ENCODE data around the gene CHAC1.

The CHAC1 gene

DNA sequence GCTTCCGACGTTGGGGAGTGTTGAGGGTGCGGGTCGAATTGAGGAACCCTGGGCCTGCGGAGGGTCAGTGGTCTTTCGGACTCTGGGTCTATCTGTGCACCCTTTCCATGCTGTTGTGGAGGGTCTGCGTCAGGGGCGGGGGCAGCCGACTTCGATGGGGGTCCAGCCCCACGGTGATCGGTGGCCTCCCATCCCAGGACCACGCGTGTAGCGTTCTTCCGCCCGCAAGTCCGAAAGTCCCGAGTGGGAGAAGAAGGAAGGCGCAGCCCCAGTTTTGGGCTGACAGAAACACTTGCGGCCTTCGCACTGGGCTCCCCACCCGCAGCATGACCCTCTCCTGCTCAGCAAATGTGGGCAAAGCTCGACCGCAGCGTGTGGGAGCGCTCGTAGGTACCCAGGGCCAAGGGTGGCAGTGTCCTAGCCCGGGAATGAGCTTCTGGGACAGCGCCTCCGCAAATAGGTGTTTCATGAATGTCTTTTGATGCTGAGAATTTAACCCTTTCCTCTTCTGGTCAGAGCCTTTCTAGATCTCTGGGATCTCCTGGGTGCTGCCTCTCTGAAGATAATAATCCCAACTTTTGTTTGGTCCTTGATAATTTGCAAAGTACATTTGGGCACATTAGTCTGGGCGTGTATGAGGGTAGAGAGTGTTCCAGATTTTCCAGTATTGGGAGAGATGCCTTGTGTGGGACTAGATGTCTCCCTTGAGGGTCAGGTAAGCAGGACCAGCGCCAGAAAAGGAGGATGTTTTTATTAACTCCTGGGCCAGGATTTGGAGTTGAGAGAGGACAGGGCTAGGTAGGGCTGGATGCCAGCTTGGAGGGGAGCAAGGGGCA lies 26.4 kb upstream of the CHAC1 start:
- TF ChIP-seq EZH2phosphoT487 (IDR thresholded peaks at IDR 0.05; ENCODE audit: borderline replicate concordance, low read length) = 0 out of 2 replicates have a peak, but pooled peaks have one; percentile 82
- TF ChIP-seq, protein P1, sequence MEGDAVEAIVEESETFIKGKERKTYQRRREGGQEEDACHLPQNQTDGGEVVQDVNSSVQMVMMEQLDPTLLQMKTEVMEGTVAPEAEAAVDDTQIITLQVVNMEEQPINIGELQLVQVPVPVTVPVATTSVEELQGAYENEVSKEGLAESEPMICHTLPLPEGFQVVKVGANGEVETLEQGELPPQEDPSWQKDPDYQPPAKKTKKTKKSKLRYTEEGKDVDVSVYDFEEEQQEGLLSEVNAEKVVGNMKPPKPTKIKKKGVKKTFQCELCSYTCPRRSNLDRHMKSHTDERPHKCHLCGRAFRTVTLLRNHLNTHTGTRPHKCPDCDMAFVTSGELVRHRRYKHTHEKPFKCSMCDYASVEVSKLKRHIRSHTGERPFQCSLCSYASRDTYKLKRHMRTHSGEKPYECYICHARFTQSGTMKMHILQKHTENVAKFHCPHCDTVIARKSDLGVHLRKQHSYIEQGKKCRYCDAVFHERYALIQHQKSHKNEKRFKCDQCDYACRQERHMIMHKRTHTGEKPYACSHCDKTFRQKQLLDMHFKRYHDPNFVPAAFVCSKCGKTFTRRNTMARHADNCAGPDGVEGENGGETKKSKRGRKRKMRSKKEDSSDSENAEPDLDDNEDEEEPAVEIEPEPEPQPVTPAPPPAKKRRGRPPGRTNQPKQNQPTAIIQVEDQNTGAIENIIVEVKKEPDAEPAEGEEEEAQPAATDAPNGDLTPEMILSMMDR (IDR thresholded peaks at IDR 0.05; ENCODE audit: low read depth, low read length, poor library complexity, severe bottlenecking) = no peak
- H3K9me2 ChIP-seq (replicated peaks; ENCODE audit: control insufficient read depth, low read length) = no peaks in the 10 kb centered on the region
- H3K79me2 ChIP-seq (ENCODE audit: control insufficient read depth, low read length) = no peaks in the 10 kb centered on the region
- no peaks in the 10 kb centered on the region; the same call in 1 of the 2 replicates for H4K20me1 ChIP-seq (ENCODE audit: control insufficient read depth, insufficient read depth, low read depth, low read length)
- peak overlapping the region; percentile 42 for H3K4me2 ChIP-seq (ENCODE audit: low read length)
- H3K4me3 ChIP-seq (ENCODE audit: low read length) = no peak overlapping the region
- no peaks in the 10 kb centered on the region for H3K36me3 ChIP-seq (ENCODE audit: control insufficient read depth, low read length)
- H3K4me1 ChIP-seq (ENCODE audit: control insufficient read depth, low read length) = peaks cover 52% of the 10 kb centered on the region
- H3K27me3 ChIP-seq (ENCODE audit: control insufficient read depth, low read length) = peaks cover 89% of the 10 kb centered on the region
- no peaks in the 10 kb centered on the region for H3F3A ChIP-seq (ENCODE audit: control insufficient read depth, insufficient read depth)
- no peaks in the 10 kb centered on the region for H3K9me3 ChIP-seq (ENCODE audit: control insufficient read depth, insufficient read depth, low read length)
- no peak overlapping the region for H3K27ac ChIP-seq (ENCODE audit: low read depth, low read length)

DNA sequence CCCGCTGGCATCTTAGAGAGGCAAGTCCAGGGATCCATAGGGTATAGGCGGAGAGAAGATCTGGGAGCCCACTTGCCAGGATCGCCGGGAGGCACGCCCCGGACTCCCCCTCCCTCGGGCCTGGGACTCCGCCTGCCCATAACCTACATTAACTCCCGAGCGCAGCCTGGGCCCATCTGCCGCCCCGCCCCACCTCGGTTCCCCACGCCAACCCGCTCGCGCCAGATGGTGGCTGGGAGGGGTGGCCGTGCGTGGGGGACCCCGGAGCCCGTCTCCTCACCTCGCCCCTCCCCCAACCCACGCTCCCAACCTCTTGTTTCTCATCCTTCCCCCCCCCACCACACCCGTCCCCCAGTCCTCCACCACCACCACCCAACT lies 25.8 kb upstream of the CHAC1 start:
- H3K36me3 ChIP-seq (ENCODE audit: control insufficient read depth, low read length) = no peaks in the 10 kb centered on the region
- H3K4me2 ChIP-seq (ENCODE audit: low read length) = peak overlapping the region; percentile 74
- TF ChIP-seq, protein P1 (IDR thresholded peaks at IDR 0.05; ENCODE audit: low read depth, low read length, poor library complexity, severe bottlenecking) = no peak
- TF ChIP-seq EZH2phosphoT487 (IDR thresholded peaks at IDR 0.05; ENCODE audit: borderline replicate concordance, low read length) = no peak
- H3K27ac ChIP-seq (ENCODE audit: low read depth, low read length) = no peak overlapping the region
- no peaks in the 10 kb centered on the region; the same call in 1 of the 2 replicates for H4K20me1 ChIP-seq (ENCODE audit: control insufficient read depth, insufficient read depth, low read depth, low read length)
- peaks cover 86% of the 10 kb centered on the region for H3K27me3 ChIP-seq (ENCODE audit: control insufficient read depth, low read length)
- H3K4me3 ChIP-seq (ENCODE audit: low read length) = peak overlapping the region; percentile 55; the same call in 1 of the 2 replicates
- no peaks in the 10 kb centered on the region for H3K9me2 ChIP-seq (replicated peaks; ENCODE audit: control insufficient read depth, low read length)
- peaks cover 57% of the 10 kb centered on the region for H3K4me1 ChIP-seq (ENCODE audit: control insufficient read depth, low read length)
- no peaks in the 10 kb centered on the region for H3F3A ChIP-seq (ENCODE audit: control insufficient read depth, insufficient read depth)
- no peaks in the 10 kb centered on the region for H3K79me2 ChIP-seq (ENCODE audit: control insufficient read depth, low read length)
- no peaks in the 10 kb centered on the region for H3K9me3 ChIP-seq (ENCODE audit: control insufficient read depth, insufficient read depth, low read length)

DNA sequence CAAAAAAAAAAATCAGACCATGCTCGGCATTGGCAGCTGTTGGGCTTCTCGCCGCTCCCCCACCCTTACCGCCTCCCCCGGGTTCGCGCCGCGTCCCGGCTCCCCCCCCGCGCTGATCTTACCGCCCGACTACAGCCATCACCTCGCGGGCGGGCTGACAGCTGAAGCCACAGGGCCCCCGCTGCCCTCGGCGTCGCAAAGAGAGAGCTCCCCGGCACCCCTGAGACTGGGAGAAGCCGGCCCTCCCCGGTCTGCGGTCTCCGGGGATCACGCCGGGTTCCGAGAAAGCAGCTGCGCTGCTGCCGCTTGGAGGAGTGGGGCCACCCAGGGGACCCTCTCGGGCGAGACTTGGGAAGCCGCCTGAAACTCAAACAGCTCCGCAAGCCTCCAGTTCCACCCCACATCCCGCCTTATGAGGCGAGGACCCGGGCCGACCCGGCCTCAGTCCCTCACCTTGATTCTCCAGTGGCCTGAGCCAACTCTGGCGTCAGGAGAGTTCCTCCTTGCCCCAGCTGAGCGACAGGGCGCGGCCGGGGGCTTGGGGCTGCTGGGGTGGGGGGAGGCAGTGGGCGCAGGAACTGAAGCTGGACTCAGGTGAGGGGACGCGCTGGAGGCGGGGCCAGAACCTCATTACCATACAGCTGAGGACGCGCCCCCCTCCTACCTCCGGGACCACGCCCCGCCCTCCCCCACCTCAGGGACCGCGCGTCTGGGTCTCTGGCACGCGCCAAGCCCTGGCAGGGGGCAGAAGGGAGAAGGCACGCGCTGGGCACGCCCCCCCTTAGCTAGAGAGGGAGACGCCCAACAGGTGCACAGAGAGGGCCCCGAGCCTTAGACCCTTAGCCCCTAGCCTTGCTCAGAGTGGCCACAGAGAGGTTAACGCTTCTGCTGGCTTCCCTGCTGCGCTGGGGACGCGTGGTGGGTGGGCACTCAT lies 25.1 kb upstream of the CHAC1 start:
- Histone ChIP-seq H3K4me2 (ENCODE audit: low read length) (peak overlapping the region; percentile 74), H3K9me3 (ENCODE audit: control insufficient read depth, insufficient read depth, low read length) (no peaks in the 10 kb centered on the region), H3K4me1 (ENCODE audit: control insufficient read depth, low read length) (peaks cover 57% of the 10 kb centered on the region), H3K27me3 (ENCODE audit: control insufficient read depth, low read length) (peaks cover 82% of the 10 kb centered on the region), H3F3A (ENCODE audit: control insufficient read depth, insufficient read depth) (no peaks in the 10 kb centered on the region), H3K9me2 (replicated peaks; ENCODE audit: control insufficient read depth, low read length) (no peaks in the 10 kb centered on the region), H3K79me2 (ENCODE audit: control insufficient read depth, low read length) (no peaks in the 10 kb centered on the region), H4K20me1 (ENCODE audit: control insufficient read depth, insufficient read depth, low read depth, low read length) (no peaks in the 10 kb centered on the region; the same call in 1 of the 2 replicates), H3K27ac (ENCODE audit: low read depth, low read length) (no peak overlapping the region), H3K4me3 (ENCODE audit: low read length) (peak overlapping the region; percentile 55), H3K36me3 (ENCODE audit: control insufficient read depth, low read length) (no peaks in the 10 kb centered on the region)
- peak; percentile 97 for TF ChIP-seq EZH2phosphoT487 (IDR thresholded peaks at IDR 0.05; ENCODE audit: borderline replicate concordance, low read length)
- TF ChIP-seq, protein P1 (IDR thresholded peaks at IDR 0.05; ENCODE audit: low read depth, low read length, poor library complexity, severe bottlenecking) = no peak

All from DOHH2 (cell line).